OCI-LY3 (cell line): ENCODE results near the gene HMGXB4.

Source experiments
- CTCF ChIP-seq: fragments of 200-600, 300-600 bp; sonication (generic); IDR thresholded peaks from 2 replicates; pipeline ENCODE4 v1.5.1; 2014; ENCODE audit warnings: antibody characterized with exemption, low read length, low read depth
- EZH2phosphoT487 ChIP-seq: fragments of 200-600 bp; shearing (Covaris generic); IDR thresholded peaks from 2 replicates; pipeline ENCODE4 v1.6.1; 2018; ENCODE audit warnings: antibody characterized with exemption, mixed run types, low read depth

GRCh38 chr22:35220221-35220620 is 37.1 kb upstream of the HMGXB4 start:
- no peak for TF ChIP-seq CTCF
- TF ChIP-seq EZH2phosphoT487 = no peak
